WI38 (cell line): ENCODE measurements around the gene LMBR1.
"Not testable (repeated sequence)": the region's sequence is repeated elsewhere in the genome, so short reads cannot be mapped to it uniquely, and the experiment has no call there.

Experiments
- H3K4me3 ChIP-seq: 2 replicates; pipeline ENCODE4 v1.5.1; 2011; ENCODE audit warnings: low read depth, mild to moderate bottlenecking, control low read depth, low read length
- CTCF ChIP-seq: IDR thresholded peaks from 2 replicates; pipeline ENCODE4 v1.5.1; 2012; ENCODE audit warnings: low read depth, mild to moderate bottlenecking, control low read depth, low read length

LMBR1 gene

DNA sequence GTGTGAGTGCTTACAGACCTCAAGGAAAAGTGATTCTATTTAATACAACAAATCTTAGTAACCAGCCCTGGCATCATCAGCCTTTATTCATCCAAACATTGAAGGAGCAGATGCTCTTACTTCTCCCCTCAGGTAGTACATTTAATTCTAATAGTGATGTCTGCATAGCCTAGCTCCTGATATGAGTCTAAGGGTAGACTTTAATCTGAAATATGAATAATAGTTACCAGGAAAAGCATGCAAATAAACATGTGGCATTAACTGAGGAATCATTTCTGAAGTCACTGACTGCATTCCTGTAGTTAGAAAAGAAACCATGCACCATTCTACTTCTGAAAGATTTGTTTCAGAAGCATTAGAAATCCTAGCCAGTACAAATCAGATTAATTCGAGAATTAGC is 25.7 kb upstream of the LMBR1 start:
- no peak for TF ChIP-seq CTCF
- no peak overlapping the region for H3K4me3 ChIP-seq

DNA sequence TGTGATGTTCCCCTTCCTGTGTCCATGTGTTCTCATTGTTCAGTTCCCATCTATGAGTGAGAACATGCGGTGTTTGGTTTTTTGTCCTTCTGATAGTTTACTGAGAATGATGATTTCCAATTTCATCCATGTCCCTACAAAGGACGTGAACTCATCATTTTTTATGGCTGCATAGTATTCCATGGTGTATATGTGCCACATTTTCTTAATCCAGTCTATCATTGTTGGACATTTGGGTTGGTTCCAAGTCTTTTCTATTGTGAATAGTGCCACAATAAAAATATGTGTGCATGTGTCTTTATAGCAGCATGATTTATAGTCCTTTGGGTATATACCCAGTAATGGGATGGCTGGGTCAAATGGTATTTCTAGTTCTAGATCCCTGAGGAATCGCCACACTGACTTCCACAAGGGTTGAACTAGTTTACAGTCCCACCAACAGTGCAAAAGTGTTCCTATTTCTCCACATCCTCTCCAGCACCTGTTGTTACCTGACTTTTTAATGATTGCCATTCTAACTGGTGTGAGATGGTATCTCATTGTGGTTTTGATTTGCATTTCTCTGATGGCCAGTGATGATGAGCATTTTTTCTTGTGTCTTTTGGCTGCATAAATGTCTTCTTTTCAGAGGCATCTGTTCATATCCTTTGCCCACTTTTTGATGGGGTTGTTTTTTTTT is 16.7 kb upstream of the LMBR1 start:
- not testable (repeated sequence) for H3K4me3 ChIP-seq

GRCh38 chr7:156907656-156908055 is 14.7 kb upstream of the LMBR1 start:
- H3K4me3 ChIP-seq: no peak overlapping the region
- no peak for TF ChIP-seq CTCF

- no peak overlapping the region for H3K4me3 ChIP-seq
- TF ChIP-seq CTCF: no peak
Measured at GRCh38 chr7:156906200-156906649, 13.2 kb upstream of the LMBR1 start.

GRCh38 chr7:156903232-156903909 is 10.4 kb upstream of the LMBR1 start:
- no peak for TF ChIP-seq CTCF

DNA sequence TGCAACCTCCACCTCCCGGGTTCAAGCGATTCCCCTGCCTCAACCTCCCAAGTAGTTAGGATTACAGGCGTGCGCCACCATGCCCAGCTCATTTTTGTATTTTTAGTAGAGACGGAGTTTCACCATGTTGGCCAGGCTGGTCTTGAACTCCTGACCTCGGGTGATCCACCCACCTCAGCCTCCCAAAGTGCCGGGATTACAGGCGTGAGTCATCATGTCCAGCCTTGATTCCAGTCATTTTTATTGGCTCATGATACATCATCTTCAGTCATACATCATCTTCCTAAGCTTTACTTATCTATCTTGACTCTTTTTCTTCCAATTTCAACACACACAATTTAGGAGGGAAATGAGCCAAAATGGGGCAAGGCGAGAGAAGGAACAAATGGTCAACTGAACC is 7.1 kb upstream of the LMBR1 start:
- H3K4me3 ChIP-seq: not testable (repeated sequence)

More at GRCh38 chr7:156903232-156903909, 10.4 kb upstream of the LMBR1 start:
- H3K4me3 ChIP-seq: no peak overlapping the region

DNA sequence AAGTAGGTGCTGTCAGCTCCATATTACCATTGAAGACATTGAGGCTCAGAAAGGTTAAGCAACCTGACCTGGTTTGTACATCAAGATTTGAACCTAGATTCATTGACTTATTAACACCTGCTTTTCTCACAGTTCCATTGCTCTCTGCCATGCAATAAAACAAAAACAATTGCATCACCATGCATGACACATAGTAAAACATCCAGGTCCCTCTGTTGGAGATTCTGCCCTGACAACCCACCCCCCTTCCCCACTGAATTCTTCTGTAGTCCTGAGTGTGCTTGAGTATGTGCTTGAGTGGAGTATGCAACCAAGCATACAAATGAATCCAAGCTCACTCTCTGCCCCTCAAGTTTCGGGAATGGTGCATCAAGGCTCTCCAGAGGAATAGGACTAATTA is 6.0 kb upstream of the LMBR1 start:
- TF ChIP-seq CTCF: no peak
- H3K4me3 ChIP-seq: no peak overlapping the region

- TF ChIP-seq CTCF: no peak
- H3K4me3 ChIP-seq: no peak overlapping the region
Measured at GRCh38 chr7:156897673-156898072, 4.7 kb upstream of the LMBR1 start.
